ENCODE results near the gene MEGF6.

MEGF6 gene

GRCh38 chr1:3609769-3610526, 1.4 kb downstream of the MEGF6 start:
- no peak for DNase-seq (ENCODE audit: low read depth in 2 of 2)

DNA sequence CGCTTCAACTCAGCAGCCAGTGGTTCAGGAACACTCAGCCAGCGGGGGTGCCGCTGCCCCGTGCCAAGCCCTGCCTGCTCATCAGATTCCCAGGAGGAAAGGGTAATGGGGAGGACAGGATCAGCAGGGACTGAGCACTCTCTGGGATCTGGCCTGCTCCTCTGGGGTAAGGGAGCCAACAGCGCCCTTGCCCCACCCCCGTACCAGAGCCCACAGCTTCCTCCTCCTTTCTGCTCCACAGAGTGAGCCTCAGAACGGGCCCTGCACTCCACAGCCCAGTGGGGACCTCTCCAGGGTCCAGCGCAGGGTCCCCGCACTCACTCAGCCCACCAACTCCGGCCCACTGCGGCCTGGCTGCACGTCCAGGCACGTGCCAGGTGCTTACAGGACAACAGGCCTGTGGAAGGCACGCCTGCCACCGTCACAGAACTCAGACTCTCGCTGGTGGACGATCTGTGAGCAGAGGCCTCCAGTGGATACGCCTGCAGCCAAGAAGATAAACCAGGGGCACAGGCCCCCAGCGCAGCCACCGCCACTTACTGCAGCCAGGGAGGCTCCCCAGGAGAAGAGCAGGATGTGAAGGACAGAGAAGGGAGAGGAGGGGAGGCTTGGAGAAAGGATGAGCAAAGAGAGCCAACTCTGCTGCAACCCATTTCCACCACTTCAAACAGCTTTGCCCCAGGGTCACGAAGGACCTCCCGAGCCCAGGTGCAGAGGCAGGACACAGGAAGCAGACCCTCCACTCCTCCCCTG, 2.1 kb downstream of the MEGF6 start:
- no peak for DNase-seq (ENCODE audit: low read depth in 2 of 2)

DNA sequence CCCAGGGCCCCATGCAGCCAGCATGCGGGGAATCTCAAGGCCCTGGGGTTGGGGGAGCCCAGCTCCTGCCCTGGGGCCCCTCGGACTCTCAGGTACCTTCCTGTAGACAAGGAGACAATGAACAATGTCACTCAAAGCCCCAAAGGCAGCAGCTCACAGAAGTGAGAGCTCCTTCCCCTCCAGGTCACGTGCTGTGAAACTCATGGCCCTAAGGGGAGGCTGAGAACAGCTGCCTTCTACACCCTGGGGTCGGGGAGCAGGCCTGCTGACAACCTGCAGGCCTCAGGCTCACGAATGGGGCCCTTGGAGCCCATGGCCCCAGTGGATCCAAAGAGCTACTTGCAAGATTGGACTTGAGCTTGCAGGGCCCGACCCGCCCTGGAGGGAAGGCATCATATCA, 3.2 kb downstream of the MEGF6 start:
- DNase-seq (ENCODE audit: low read depth in 2 of 2): no peak

DNA sequence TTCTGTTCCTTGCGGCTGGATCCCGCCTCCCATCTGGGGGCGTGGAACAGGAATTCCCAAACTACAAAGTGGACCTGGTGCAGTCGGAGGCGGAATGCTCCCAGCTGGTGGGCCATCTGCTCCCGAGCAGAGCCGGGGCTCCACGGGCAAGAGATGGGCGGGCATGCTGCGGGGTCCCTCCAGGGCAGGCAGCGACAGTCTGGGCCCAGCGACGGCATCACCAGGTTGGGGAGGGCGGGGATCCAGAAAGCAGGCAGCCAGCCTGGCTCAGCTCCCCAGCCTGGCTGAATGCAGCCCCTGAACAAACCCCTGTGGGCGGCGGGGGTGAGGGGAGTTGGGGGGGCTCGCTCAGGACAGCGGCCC, 3.6 kb downstream of the MEGF6 start:
- DNase-seq (ENCODE audit: low read depth in 2 of 2): no peak

DNA sequence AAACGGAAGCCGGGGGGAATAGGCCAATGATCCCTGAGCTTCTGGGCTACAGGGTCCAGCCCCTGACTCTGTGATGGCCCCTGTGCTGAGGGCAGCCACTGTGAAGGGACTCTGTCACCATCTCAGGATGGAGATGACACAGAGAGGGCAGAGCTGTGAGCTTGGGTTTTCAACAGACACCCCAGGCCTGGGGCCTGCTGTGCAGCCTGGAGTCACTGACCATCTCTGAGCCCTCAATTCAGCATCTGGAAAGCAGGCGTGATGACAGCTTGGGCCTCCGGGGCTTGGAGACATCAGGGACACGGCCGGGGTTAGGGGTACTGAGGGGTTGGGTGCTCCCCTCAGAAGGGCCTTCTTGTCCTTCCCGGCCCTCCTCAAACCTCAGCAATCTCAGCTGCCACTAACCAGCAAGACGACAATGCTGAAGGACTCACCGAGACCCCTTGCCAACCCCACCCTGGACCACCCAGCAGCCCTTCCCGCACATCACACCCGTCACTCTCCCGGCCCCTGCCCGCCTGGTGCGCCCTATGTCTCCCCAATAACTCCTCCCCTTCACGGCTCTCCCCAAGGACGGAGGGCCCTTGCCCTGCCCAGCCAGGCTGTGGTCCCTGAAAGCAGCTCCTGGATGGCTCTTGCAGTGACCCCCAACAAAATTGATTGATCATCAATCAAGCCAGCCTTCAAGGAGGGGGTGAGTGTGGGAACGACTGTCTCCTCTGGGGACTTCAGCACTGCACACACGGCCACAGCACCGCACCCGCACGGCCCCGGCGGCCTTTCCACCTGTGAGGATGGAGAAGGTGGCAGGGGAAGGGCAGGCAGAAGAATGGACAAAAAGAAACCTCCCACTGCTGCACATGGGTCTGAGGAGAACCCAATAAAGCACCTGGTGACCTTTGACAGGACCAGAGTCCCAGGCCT, 4.3 kb downstream of the MEGF6 start:
- DNase-seq (ENCODE audit: low read depth in 2 of 2): no peak

DNA sequence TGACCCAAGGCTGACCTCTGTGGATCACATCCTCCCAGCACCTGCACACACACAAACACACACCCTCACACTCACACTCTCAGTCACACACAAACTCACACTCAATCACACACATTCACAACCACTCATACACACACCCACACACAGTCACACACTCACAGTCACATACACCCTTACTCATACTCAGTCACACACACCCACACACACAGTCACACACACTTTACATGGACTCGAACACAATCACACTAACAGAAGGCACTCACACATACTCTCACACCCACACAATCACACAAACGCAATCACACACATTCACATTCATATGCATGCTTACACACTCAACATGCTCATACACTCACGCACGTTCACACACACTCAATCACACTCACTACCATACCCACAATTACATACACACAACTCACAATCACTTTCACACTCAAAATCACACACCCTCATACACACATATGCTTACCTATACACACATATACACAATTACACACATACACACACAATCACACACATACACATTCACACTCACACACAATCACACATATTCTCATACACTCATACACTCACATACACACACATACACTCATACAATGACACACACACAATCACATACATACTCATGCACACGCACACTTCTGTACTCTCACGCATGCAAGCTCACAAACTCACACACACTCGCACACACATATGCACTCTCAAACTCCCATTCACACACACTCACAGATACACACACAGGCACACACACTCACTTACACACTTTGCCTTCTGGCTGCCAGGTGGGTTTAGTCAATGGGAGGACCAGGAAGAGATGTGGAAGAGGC, 6.1 kb downstream of the MEGF6 start:
- no peak for DNase-seq (ENCODE audit: low read depth in 2 of 2)

- DNase-seq (ENCODE audit: low read depth in 2 of 2): no peak
Measured at GRCh38 chr1:3604468-3604974, 6.8 kb downstream of the MEGF6 start.

- no peak for DNase-seq (ENCODE audit: low read depth in 2 of 2)
Measured at GRCh38 chr1:3603571-3604467, 7.5 kb downstream of the MEGF6 start.

- no peak for DNase-seq (ENCODE audit: low read depth in 2 of 2)
Measured at GRCh38 chr1:3603156-3603555, 8.2 kb downstream of the MEGF6 start.

- no peak for DNase-seq (ENCODE audit: low read depth in 2 of 2)
Measured at GRCh38 chr1:3602375-3602774, 8.9 kb downstream of the MEGF6 start.

GRCh38 chr1:3601743-3602142, 9.6 kb downstream of the MEGF6 start:
- DNase-seq (ENCODE audit: low read depth in 2 of 2): no peak

DNA sequence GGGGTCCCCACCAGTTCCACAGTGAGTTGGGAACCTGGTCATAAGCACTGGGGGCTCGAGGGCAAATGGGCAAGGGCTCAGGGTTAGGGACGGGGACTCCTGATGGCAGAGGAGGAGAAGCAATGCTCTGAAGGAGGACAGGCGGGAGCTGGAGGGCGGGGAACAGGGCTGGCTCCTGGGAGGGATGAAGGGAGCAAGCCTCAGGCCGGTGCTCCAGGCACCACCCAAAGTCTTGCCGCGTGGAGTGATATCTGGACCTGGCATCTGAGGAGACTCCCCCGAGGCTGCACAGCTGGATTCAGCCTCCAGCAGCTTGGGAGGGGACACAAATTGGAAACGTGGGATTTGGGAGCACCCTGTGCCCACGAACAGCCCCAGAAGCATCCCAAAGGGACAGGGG, 11.0 kb downstream of the MEGF6 start:
- DNase-seq (ENCODE audit: low read depth in 2 of 2): no peak

DNA sequence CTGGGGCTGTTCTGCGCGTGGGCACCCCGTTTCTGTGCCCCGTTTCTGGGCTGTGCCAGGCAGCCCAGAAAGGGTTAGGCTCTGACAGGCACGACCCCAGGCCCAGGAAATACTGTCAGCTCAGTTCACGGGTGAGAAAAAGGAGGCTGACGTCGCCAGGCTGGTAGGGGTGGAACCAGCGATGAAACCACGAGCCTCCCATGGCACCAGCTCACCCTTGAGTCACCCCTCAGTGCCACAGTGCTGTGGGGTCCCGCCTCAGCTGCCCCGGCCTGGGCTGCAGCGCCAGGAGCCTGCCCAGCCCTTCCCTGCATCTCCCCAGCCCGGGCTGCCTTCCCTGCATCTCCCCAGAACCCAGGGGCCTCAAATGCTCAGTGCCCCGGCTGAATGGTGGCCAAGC, 11.5 kb downstream of the MEGF6 start:
- DNase-seq (ENCODE audit: low read depth in 2 of 2): no peak

DNA sequence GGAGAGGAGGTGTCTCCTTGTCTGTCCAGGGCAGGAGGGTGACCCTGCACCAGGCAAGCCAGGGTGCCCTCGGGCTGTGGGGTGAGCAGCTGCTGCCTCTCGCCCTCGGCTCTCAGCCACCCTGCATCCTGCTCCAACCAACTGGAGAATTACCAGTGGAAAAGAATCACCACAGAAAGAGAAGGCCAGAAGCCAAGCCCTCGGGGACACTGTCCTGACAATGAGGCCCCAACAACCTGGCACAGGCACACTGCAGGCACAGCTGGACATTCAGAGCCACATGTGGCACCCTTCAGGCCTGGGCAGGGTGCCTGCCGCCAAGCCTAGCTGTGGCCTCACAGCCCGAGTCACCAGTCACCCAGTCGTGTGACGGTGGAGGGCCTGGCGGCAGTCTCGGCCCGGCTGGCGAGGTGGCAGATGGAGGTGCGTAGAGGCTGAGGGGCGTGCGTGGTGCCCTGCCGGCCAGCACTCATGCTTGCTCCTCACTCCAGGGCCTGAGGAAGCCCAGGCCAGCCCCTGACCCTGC, 12.0 kb downstream of the MEGF6 start:
- DNase-seq (ENCODE audit: low read depth in 2 of 2): no peak

DNA sequence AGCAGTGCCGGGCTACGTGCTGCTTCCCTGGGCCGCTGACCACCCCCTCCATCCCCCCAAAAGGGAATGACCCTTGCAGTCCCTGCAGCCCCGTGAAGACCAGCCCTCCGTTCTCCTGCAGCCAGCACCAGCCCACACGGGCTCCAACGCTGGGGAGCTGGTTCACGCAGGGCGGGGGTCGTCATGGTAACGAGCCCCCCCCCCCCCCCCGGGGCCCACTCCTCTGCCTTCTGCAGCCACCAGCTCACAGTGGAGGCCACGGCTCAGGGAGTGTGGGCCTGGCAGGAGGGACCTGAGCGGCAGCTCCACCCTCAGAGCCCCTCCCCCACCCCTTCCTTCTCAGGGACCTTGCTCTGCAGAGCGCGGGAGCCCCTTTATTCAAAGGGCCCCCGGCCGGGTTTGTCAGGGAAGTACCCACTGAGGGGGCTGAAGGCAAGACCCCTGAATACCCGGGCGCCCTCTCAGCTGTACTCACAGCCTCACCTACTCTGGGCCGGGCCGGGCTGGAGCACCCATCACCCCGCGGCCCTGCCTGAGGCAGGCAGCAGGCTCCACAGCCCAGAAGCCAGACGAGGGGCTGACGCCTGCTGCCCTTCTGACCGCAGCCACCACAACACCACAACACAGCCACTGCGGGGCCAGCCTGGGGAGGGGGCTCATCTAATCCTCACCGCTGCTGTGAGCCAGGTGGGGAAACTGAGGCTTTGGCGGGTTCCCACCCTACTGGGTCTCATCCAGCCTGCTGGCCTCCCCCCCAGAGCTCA, 12.6 kb downstream of the MEGF6 start:
- DNase-seq (ENCODE audit: low read depth in 2 of 2): no peak

GRCh38 chr1:3598051-3598491, 13.2 kb downstream of the MEGF6 start:
- no peak for DNase-seq (ENCODE audit: low read depth in 2 of 2)

DNA sequence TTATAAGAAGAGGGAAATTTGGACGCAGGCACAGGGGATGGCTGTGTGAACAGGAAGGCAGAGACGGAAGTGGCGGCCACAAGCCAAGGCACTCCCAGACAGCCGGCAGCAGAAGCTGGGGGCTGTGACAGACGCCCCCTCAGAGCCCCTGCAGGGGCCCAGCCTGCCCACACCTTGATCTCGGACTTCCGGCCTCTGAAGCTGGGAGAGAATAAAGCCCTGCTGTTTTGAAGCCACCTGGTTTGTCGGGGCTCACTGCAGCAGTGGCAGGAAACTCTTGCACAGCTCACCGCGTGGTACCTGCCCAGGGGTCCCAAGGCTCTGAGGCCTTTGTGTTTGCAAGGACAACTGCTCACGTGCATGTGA, 13.7 kb downstream of the MEGF6 start:
- DNase-seq (ENCODE audit: low read depth in 2 of 2): no peak

GRCh38 chr1:3596663-3597598, 14.4 kb downstream of the MEGF6 start:
- DNase-seq (ENCODE audit: low read depth in 2 of 2): no peak
